Right atrium auricular region (tissue), 2 donors: ENCODE measurements around the gene TRIM52. TPM values are rescaled to one million over a fixed set of nuclear protein-coding genes. Genes with fewer than 3 reads are reported as not detected.
A peak's percentile ranks its signal among the peaks of the same experiment; 100 is the strongest.

Experiments
- DNase-seq: peaks from one replicate; pipeline ENCODE4 v3.0.0-alpha.2; 2019; ENCODE audit warnings: low spot score
- H3K27ac ChIP-seq, 2 donors: fragments of 200-600 bp; sonication (generic); 1 replicate in 1 of 2; 2 replicates in 1 of 2; pipeline ENCODE4 v1.5.1; 2016 to 2019
- H3K27me3 ChIP-seq, 2 donors: fragments of 200-600 bp; sonication (generic); one replicate each; pipeline versions ENCODE4 v1.5.1 to v1.6.0; 2017 to 2019
- H3K36me3 ChIP-seq: fragments of 200-600 bp; sonication (generic); one replicate; pipeline ENCODE4 v1.5.1; 2016
- H3K4me1 ChIP-seq, 2 donors: fragments of 200-600 bp; sonication (generic); one replicate each; pipeline versions ENCODE4 v1.5.1 to v1.6.0; 2017 to 2019
- H3K4me3 ChIP-seq, 2 donors: fragments of 200-600 bp; sonication (generic); 1 replicate in 1 of 2; 2 replicates in 1 of 2; pipeline ENCODE4 v1.5.1; 2017 to 2019; ENCODE audit warnings: mild to moderate bottlenecking in 1 of 2, moderate library complexity in 1 of 2
- H3K9me3 ChIP-seq, 2 donors: fragments of 200-600 bp; sonication (generic); one replicate each; pipeline ENCODE4 v1.5.1; 2019
- CTCF ChIP-seq, 2 donors: fragments of 200-600 bp; sonication (generic); IDR thresholded peaks; one replicate each; pipeline ENCODE4 v1.5.1; 2019; ENCODE audit warnings: antibody characterized with exemption in 2 of 2
- total RNA-seq, 2 donors: library from RNA; depleted of rRNA; stranded (reverse); fragments of >200 nt; gene quantifications; one replicate each; pipeline ENCODE4 v1.1.0, GENCODE V29; 2016

The TRIM52 gene
- total RNA-seq, 2 donors from 2014 or later, result 4.4 to 9.1 TPM

- no peaks in the 10 kb centered on the region for H3K9me3 ChIP-seq
- H3K4me1 ChIP-seq, result peaks cover 0 to 75% of the 10 kb centered on the region in 2 donors
- TF ChIP-seq CTCF (IDR thresholded peaks at IDR 0.05), result no peak
Measured at GRCh38 chr5:181245427-181246275, 15.3 kb downstream of the TRIM52 start.

GRCh38 chr5:181243564-181244343 is 17.2 kb downstream of the TRIM52 start, which contains the start of gene RACK1:
RACK1 (minus strand) TSS chr5:181243906; CDS start chr5:181243800, 106 bp downstream.
- peaks cover 36% of the 10 kb centered on the region for H3K36me3 ChIP-seq
- DNase-seq, result peak; percentile 86
- H3K4me3 ChIP-seq, result peak within 1 kb of the TSS; percentile 59 to 79
- H3K27ac ChIP-seq, result peak within 1 kb of the TSS; percentile 94 to 99
- H3K4me1 ChIP-seq, result peaks cover 0 to 60% of the 10 kb centered on the region in 2 donors
- no peaks in the 10 kb centered on the region for H3K27me3 ChIP-seq
- no peak for TF ChIP-seq CTCF (IDR thresholded peaks at IDR 0.05)
- no peaks in the 10 kb centered on the region for H3K9me3 ChIP-seq

More at GRCh38 chr5:181245427-181246275, 15.3 kb downstream of the TRIM52 start:
- H3K27ac ChIP-seq, result peak overlapping the region; percentile 94 to 99
- H3K36me3 ChIP-seq, result peaks cover 17% of the 10 kb centered on the region
- H3K4me3 ChIP-seq, result peak overlapping the region; percentile 73 to 82
- DNase-seq, result no peak
- H3K27me3 ChIP-seq, result no peaks in the 10 kb centered on the region

- no peak for DNase-seq
- peaks cover 43% of the 10 kb centered on the region for H3K36me3 ChIP-seq
- no peaks in the 10 kb centered on the region for H3K27me3 ChIP-seq
- no peak for TF ChIP-seq CTCF (IDR thresholded peaks at IDR 0.05)
- peak overlapping the region; percentile 94 to 99 for H3K27ac ChIP-seq
- H3K4me3 ChIP-seq, result peak overlapping the region; percentile 59 to 79
- no peaks in the 10 kb centered on the region for H3K9me3 ChIP-seq
- peaks cover 0 to 54% of the 10 kb centered on the region in 2 donors for H3K4me1 ChIP-seq
Measured at GRCh38 chr5:181243018-181243563, 17.9 kb downstream of the TRIM52 start.

GRCh38 chr5:181242031-181242451 is 18.9 kb downstream of the TRIM52 start:
- Histone ChIP-seq H3K4me1 (peaks cover 0 to 46% of the 10 kb centered on the region in 2 donors), H3K9me3 (no peaks in the 10 kb centered on the region), H3K27me3 (no peaks in the 10 kb centered on the region), H3K36me3 (peaks cover 53% of the 10 kb centered on the region), H3K27ac (peak overlapping the region; percentile 94 to 99), H3K4me3 (peak overlapping the region; percentile 59 to 79)
- DNase-seq, result no peak
- TF ChIP-seq CTCF (IDR thresholded peaks at IDR 0.05), result no peak

GRCh38 chr5:181241393-181241975 is 19.5 kb downstream of the TRIM52 start:
- no peak for TF ChIP-seq CTCF (IDR thresholded peaks at IDR 0.05)
- Histone ChIP-seq H3K4me3 (peak overlapping the region in 1 of 2 donors; percentile 79), H3K9me3 (no peaks in the 10 kb centered on the region), H3K27me3 (no peaks in the 10 kb centered on the region), H3K36me3 (peaks cover 59% of the 10 kb centered on the region), H3K4me1 (peaks cover 0 to 46% of the 10 kb centered on the region in 2 donors), H3K27ac (peak overlapping the region; percentile 94 to 99)
- no peak for DNase-seq
